Vagina (tissue), 2 donors: ENCODE measurements around the gene C10orf95.

Experiments used
- CTCF ChIP-seq, 3 experiments: fragments of 450-650 bp in 2 of 3; fragments of 200-600 bp in 1 of 3; sonication (generic) in 1 of 3; IDR thresholded peaks; one replicate each; pipeline ENCODE4 v1.5.1; 2017 to 2019; ENCODE audit warnings: antibody characterized with exemption in 3 of 3, mild to moderate bottlenecking in 2 of 3, moderate library complexity in 2 of 3
- POLR2A ChIP-seq, 2 donors: fragments of 450-650 bp; IDR thresholded peaks; one replicate each; pipeline ENCODE4 v1.6.1; 2017; ENCODE audit warnings: antibody characterized with exemption in 2 of 2, mild to moderate bottlenecking in 2 of 2, moderate library complexity in 2 of 2

DNA sequence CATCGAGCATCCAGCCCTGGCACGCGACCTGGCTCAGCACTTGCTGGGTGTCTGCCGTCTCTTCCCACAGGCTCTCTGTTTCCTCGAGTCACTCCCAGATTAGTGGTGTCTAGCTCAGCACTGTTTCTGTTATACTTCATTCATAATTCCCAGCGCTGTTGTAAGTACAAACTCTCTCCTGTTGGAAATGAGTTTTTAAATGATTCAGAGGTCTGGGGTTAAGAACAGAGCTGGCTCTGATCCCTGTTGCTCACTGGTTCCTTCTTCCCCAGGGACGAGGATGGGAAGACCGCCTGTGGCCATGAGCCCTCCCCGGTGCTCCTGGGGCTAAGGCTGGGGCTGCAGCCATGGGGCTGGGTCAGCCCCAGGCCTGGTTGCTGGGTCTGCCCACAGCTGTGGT lies 17.3 kb upstream of the C10orf95 start:
- TF ChIP-seq CTCF (IDR thresholded peaks at IDR 0.05) (no peak), POLR2A (IDR thresholded peaks at IDR 0.05) (no peak)
